SHP77 (cell line): ENCODE results near the gene SLC26A1.
A peak's percentile ranks its signal among the peaks of the same experiment; 100 is the strongest.

ENCODE experiments used
- DNase-seq, 2 experiments: peaks; one replicate each; lab custom pipeline; 2025; lab: John Stamatoyannopoulos, UW

The SLC26A1 gene

GRCh38 chr4:993111-994029, at the start of gene SLC26A1:
Gene SLC26A1 (minus strand): TSS chr4:993404. CDS start chr4:991703, 1,701 bp downstream.
- DNase-seq, result peak in 1 of 2 experiments; percentile 17

- no peak for DNase-seq
Observed at GRCh38 chr4:1042352-1043055, 49.3 kb upstream of the SLC26A1 start.

GRCh38 chr4:1041936-1042330, 48.7 kb upstream of the SLC26A1 start:
- no peak for DNase-seq

GRCh38 chr4:1041147-1041935, 48.1 kb upstream of the SLC26A1 start:
- no peak for DNase-seq

GRCh38 chr4:1040344-1041146, 47.3 kb upstream of the SLC26A1 start:
- no peak for DNase-seq

- DNase-seq, result no peak
Observed at GRCh38 chr4:1039493-1040343, 46.5 kb upstream of the SLC26A1 start.

- no peak for DNase-seq
Observed at GRCh38 chr4:1038948-1039492, 45.8 kb upstream of the SLC26A1 start.

GRCh38 chr4:1036976-1037810, 44.0 kb upstream of the SLC26A1 start:
- no peak for DNase-seq

GRCh38 chr4:1036095-1036494, 42.9 kb upstream of the SLC26A1 start:
- no peak for DNase-seq

GRCh38 chr4:1035510-1035909, 42.3 kb upstream of the SLC26A1 start:
- DNase-seq, result no peak

- no peak for DNase-seq
Observed at GRCh38 chr4:1033840-1034551, 40.8 kb upstream of the SLC26A1 start.

- DNase-seq, result no peak
Observed at GRCh38 chr4:1032861-1033260, 39.7 kb upstream of the SLC26A1 start.

- peak in 1 of 2 experiments; percentile 36 for DNase-seq
Observed at GRCh38 chr4:1031956-1032795, 39.0 kb upstream of the SLC26A1 start.

GRCh38 chr4:1031346-1031745, 38.1 kb upstream of the SLC26A1 start:
- DNase-seq, result no peak

- no peak for DNase-seq
Observed at GRCh38 chr4:1030559-1030958, 37.4 kb upstream of the SLC26A1 start.

- DNase-seq, result no peak
Observed at GRCh38 chr4:1030031-1030430, 36.8 kb upstream of the SLC26A1 start.

GRCh38 chr4:1029529-1029928, 36.3 kb upstream of the SLC26A1 start:
- no peak for DNase-seq
